Measurements from ENCODE around the gene STAG3. TPM values are rescaled to one million over a fixed set of nuclear protein-coding genes. Genes with fewer than 3 reads are reported as not detected.

Gene STAG3
- total RNA-seq, 3 donors from 2014 or later = 2.4 to 6.4 (median 2.8) TPM

DNA sequence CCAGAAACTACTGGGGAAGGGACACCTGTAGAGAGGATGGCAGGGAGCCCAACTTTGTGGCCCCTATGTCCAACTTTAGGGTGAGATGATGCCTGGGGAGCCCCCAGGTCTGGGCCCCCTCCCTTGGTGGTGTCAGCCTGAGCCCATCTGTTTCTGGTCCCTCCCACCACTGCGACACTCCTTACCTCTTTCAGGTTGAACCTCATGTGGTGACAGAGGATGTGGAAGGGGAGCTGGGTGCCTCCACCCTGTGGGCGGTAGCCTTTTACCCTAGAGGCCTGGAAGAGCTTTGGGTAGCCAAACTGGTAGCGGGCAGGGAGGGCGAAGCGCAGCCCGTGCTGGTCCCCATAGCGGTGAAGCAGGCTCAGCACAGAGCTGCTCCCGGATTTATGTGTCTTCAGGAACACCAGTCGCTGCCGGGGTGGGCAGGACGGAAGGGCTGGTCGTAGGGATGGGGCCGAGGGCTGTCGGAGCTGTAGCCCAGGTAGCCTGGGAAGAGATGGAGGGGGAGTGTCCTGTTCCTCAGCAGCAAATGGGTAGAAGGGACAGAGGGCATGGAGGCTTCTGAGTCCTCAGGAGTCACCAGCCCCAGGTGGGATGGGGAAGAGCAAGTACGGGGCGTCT, 11.3 kb upstream of the STAG3 start:
- Histone ChIP-seq H3K9me3 (no peaks in the 10 kb centered on the region), H3K4me1 (ENCODE audit: low read depth) (peaks cover 25% of the 10 kb centered on the region), H3K36me3 (ENCODE audit: low read depth) (no peaks in the 10 kb centered on the region), H3K4me3 (no peak overlapping the region)
- peak in 1 of 3 donors; percentile 55 for DNase-seq
- intact Hi-C loops (cut with DNase I, micrococcal nuclease) = no loop called here
- TF ChIP-seq, protein P1, sequence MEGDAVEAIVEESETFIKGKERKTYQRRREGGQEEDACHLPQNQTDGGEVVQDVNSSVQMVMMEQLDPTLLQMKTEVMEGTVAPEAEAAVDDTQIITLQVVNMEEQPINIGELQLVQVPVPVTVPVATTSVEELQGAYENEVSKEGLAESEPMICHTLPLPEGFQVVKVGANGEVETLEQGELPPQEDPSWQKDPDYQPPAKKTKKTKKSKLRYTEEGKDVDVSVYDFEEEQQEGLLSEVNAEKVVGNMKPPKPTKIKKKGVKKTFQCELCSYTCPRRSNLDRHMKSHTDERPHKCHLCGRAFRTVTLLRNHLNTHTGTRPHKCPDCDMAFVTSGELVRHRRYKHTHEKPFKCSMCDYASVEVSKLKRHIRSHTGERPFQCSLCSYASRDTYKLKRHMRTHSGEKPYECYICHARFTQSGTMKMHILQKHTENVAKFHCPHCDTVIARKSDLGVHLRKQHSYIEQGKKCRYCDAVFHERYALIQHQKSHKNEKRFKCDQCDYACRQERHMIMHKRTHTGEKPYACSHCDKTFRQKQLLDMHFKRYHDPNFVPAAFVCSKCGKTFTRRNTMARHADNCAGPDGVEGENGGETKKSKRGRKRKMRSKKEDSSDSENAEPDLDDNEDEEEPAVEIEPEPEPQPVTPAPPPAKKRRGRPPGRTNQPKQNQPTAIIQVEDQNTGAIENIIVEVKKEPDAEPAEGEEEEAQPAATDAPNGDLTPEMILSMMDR (IDR thresholded peaks at IDR 0.05) = no peak
- no peak for ATAC-seq

DNA sequence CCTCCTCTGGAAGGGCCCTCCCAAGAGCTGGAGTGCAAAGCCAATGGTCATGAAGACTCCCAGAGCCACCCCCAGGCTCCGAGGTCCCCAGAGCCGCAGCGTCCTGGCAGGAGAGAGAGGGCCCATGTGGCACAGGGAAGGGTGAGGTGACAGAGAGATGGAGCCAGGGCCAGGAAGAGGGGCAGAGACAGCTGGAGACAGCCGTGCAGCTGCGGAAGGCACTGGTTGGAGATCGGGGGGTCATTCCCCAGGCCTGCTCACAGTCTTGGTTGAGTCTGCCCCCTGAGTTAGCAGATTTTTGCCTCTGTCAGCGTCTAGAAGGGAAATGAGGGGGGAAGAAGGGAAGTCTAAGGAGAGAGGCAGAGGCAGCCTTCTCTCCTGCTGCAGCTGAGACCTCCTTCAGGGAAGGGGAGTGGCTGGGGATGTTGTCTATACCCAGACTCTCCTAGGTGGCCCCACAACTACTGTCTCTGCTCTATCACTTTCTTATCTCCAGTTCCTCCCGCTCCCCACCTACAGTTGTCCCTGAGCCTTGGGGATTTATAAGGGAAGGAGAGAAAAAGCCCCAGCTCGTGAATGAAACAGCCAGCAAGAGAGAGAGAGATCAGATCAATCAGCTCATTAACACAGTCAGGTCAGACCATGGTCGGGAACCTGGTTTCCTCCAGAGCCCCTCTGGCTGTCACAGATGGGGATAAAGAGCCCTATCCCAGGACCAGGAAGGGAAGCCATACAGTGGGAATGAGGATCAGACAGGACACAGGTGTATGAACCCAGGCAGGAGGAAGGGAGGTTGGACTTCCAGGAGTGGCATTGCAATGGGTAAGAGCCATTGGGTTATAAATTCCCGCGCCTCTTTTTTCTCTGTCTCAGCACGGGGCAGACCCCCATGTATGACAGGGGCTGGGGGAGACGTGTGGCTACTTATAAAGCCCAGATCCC, 10.5 kb upstream of the STAG3 start:
- DNase-seq (no peak), ATAC-seq (peak; percentile 23)
- intact Hi-C loops (cut with DNase I, micrococcal nuclease) = no loop called here
- Histone ChIP-seq H3K36me3 (ENCODE audit: low read depth) (no peaks in the 10 kb centered on the region), H3K4me3 (no peak overlapping the region), H3K4me1 (ENCODE audit: low read depth) (peaks cover 28% of the 10 kb centered on the region), H3K9me3 (no peaks in the 10 kb centered on the region)
- TF ChIP-seq, protein P1 (IDR thresholded peaks at IDR 0.05) = no peak

DNA sequence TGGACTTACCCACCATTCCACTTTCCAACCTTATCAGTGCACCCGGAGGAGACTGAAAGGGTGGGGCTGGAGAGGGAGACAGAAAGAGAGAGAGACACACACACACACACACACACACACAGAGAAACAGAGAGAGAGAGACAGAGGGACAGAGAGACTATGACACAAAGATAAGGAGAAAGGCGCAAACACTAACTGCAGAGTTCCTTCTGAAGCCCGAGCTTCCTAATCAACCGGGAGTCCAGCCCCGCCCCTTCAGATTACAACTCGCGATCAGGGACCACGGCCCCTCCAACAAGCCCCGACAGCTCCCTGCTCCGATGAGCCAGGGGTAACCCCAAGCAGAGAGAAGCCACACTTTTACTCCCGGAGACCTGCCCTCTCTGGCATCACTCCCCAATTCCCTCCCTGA, 9.8 kb upstream of the STAG3 start:
- ATAC-seq = peak; percentile 58
- DNase-seq = peak in 2 of 3 donors; percentile 60 to 62
- TF ChIP-seq, protein P1 (IDR thresholded peaks at IDR 0.05) = no peak

DNA sequence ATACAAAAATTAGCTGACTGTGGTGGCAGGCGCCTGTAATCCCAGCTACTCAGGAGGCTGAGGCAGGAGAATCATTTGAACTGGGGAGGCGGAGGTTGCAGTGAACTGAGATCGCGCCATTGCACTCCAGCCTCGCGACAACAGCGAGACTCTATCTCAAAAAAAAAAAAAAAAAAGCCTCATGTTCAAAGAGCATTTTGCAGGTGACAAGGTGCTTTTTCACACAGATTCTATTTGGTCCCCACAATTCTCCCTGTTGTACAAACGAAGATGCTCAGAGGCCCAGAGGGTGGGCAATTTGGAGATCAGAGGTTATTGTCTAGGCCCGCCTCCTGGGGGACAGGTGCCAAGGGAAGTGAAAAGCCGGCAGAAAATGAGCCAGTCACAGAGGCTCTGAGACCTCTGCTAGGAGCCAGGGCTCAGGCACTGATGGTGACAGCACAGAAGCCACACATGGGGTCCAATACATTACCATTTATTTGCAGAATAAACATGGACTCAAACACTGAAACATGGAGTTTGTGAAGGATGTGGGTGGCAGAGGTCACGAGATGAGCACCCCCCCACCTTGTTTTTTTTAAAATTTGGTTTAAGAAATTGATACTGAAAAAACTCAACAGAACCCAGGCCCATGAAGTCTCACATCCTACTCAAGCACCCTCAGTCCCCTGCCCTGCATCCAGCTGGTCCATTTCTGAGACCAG, 8.4 kb upstream of the STAG3 start:
- H3K4me3 ChIP-seq = no peak overlapping the region
- ATAC-seq = no peak
- intact Hi-C loops (cut with DNase I, micrococcal nuclease) = no loop called here
- DNase-seq = no peak
- no peaks in the 10 kb centered on the region for H3K36me3 ChIP-seq (ENCODE audit: low read depth)
- TF ChIP-seq, protein P1 (IDR thresholded peaks at IDR 0.05) = no peak
- peaks cover 21% of the 10 kb centered on the region for H3K4me1 ChIP-seq (ENCODE audit: low read depth)
- no peaks in the 10 kb centered on the region for H3K9me3 ChIP-seq

More for the DNA sequence above, 9.8 kb upstream of the STAG3 start:
- Histone ChIP-seq H3K4me3 (no peak overlapping the region), H3K9me3 (no peaks in the 10 kb centered on the region), H3K4me1 (ENCODE audit: low read depth) (peaks cover 27% of the 10 kb centered on the region), H3K36me3 (ENCODE audit: low read depth) (no peaks in the 10 kb centered on the region)
- intact Hi-C loops (cut with DNase I, micrococcal nuclease) = no loop called here

DNA sequence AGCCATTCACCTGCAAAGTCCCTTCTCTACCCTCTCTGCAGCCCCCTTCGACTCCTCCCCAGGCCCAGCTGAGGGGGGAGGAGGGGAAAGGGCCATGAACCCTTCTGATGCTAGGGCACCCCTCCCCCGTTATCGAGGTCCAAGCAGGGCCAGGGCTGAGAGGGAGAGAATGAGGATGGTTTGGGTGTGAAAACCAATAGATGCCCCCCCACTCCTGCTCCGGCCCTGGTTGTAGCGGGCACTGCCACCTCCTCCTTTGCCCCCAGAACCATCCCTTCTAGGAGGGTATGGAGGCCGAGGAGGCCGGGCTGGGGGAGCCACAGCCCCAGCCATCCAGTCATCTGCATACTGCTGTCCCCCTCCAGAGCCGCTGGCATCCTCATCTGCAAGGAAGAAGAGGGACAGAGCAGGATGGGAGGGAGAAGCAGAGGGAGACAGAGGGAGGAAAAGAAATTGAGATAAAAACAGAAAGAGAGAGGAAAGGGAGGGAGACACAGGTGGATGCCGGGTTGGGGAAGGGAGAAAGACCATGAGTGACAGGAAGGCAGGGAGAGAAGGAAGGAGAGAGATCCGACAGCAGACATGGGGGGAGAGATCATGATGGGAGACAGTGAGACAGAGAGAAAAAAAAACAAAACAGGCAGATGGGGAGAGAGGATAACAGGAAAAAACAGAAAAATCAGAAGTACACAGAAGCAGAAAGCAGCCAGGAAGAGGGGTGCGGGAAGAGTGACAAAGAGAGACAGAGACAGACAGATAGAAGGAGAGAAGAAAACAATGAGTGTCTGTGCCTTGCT, 7.4 kb upstream of the STAG3 start:
- ATAC-seq = no peak
- DNase-seq = no peak
- Histone ChIP-seq H3K4me1 (ENCODE audit: low read depth) (peaks cover 21% of the 10 kb centered on the region), H3K36me3 (ENCODE audit: low read depth) (no peaks in the 10 kb centered on the region), H3K4me3 (no peak overlapping the region), H3K9me3 (no peaks in the 10 kb centered on the region)
- TF ChIP-seq, protein P1 (IDR thresholded peaks at IDR 0.05) = no peak
- intact Hi-C loops (cut with DNase I, micrococcal nuclease) = no loop called here

Measured in mucosa of descending colon (tissue), 3 donors.